ENCODE measurements around the gene ACTG1.

Gene ACTG1

DNA sequence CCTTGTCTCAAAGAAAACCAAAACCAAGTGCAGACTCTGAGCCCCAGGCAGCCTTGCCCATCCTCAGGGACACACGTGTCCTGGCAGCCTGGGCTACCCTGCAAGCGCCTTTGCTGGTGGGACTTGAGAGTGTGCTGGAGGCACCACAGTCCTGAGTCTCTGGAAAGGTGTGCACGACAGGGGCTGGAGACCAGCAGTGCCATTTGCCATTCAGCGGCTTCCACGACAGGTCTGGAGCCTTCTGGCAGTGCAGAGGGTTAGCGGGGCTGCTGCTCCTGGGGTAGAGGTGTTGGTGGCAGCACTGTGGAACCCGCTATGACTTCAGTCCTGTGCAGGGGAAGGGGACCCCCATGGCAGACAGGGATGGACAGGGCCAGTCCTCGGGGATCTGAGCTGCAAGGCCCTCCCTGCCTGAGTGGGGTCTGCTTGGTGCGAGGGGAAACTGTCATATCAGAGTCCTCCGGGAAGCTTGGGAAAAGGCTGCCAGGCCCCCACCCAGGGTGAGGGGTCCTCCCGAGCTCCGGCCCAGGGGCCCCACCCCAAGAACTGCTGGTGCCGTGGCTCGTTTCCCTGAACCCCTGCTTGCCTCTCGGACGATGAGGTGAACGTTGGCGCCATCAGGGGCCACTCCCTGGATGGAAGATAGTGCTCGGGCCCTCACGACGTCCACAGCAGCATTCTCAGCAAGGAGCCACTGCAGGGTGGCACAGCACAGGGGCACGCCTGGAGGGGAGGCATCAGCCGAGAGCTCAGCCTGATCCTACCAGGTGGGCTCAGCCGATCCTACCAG is 32.8 kb upstream of the ACTG1 start:
- DNase-seq (ENCODE audit: low read depth): no peak

DNA sequence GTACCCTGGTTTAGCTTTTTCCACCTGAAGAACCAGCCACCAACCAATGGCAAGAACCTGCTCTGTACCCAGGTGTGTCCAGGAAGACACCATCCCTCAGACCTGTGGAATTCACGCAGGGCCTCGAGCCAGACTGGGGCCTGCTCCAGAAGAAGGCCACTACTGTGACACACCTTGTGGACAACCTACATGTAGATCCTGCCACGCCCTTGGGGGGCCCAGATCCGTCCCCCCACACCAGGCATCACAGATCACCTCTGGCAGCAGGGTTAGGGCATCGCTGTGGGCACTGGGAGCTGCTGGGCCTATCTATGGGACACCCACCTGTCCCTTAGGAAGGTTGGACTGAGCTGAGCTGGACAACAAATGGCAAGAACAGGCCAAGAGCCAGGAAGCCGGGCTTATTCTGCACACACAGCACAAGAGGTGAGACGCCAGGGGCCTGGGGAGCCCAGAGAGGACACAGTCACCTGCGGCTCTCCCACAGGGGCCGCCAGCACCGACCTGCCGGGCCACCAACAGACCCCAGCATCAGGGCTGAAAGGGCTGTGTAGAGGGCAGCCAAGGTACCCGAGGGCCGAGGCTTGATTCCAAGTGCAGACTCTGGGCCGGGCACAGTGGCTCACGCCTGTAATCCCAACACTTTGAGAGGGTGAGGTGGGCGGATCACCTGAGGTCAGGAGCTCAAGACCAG is 31.8 kb upstream of the ACTG1 start:
- DNase-seq (ENCODE audit: low read depth): no peak

DNA sequence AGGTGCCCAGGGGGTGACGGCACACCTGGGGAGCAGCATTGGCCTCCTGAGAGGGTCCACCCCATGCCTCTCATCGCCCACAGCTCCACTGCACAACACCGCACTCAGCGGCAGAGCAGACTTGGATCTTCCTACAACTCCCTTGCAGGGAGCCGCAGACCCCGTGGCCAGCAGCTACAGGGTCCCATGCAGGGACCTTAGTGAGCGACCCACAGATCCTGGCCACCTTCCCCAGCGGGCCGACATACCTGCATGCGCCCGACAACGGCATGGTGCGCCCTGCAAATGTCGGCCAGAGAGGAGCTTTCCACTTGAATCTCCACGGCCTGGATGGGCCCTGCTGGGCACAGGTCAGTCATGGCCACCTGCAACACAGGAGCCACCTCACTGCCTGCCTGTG is 31.2 kb upstream of the ACTG1 start:
- no peak for DNase-seq (ENCODE audit: low read depth)

DNA sequence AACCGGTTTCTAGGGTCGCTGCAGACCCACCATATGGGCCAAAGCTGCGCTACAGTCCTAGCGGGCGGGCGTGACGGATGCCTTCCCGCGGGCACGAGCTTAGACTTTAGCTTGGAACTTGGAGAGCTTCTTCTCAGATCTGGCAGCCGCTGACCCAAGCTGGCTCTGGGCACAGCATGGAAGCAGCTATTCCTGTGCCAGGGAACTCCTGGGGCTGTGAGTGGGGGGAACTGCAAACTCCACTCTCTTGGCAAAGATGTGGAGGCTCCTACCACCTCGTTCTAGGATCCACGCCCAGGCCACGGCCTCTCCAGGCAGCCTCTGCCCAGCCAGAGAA is 30.7 kb upstream of the ACTG1 start:
- DNase-seq (ENCODE audit: low read depth): no peak

DNA sequence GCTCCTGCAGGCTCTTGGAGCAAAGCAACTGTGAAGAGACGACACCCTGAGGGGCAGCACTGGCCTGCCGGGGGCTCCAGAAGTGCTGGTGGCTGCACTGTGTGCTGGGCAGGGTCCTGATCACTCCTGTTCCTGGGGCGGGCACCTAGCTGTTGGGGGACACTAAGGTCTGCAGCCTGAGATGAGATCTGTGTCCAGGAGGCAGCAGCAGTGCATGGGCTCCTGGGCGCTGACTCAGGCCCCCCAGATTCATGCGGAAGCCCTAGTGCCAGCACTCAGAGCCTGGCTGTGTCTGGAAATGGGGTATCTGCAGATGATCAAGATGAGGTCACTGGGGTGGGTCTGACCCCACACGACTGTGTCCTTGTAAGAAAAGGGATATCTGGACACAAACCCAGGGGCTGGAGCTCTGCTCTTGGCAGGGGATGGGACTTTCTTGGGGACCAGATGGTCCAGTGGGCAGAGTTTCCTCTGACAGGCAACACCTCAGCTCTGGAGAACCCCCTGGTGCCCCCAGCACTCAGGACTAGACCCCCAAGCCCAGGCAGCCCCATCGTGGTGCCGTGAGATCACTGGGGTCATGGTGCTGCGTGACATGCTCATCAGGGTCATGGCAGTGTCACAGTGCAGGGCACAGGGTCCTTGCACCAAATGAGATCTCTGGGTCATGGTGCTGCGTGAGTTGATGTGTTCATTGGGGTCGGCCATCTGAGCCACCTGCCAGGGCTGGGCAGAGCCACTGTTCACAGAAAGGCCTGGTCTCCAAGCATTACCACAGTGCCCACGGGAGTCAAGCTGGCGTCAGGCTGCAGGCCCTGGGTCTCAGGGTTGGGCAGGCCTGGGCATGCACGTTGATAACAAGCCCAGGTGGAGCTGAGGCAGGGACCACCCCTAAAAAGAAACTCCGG is 30.1 kb upstream of the ACTG1 start:
- DNase-seq (ENCODE audit: low read depth): no peak

DNA sequence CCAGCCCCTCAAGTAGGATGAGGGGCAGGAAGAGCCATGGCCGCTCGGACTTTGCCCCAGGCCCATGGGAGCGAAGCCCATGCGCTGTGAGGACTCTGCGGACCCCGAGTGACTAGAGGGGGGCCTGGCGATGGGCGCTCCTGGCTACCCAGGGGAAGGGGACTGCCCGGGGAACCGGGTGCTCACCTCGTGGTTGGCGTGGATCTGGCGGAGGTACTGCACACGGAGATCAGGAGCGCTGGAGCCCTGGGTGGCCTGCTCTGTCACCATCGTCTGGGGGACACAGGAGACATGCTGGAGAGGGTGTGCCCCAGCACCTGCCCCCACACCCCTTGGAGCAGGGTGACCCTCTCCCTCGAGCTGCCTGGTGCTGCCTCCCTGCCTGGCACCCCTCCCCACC is 28.5 kb upstream of the ACTG1 start:
- DNase-seq (ENCODE audit: low read depth): no peak

DNA sequence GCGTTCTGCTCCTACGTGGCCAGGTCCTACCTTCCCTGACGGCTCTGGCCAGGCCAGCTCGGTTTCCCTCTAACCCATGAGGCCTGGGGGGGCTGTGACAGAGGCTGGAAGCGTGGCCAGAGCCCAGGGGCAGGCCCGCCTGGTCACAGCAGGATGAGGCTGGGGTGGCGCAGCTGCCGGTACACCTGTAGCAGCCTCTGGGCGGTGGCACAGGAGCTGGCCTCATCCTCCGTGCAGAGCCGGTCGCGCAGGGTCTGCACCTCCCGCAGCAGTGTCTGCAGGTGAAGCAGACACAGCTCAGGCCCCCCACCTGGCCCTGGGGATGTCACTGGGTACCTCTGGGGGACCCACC is 28.1 kb upstream of the ACTG1 start:
- no peak for DNase-seq (ENCODE audit: low read depth)

DNA sequence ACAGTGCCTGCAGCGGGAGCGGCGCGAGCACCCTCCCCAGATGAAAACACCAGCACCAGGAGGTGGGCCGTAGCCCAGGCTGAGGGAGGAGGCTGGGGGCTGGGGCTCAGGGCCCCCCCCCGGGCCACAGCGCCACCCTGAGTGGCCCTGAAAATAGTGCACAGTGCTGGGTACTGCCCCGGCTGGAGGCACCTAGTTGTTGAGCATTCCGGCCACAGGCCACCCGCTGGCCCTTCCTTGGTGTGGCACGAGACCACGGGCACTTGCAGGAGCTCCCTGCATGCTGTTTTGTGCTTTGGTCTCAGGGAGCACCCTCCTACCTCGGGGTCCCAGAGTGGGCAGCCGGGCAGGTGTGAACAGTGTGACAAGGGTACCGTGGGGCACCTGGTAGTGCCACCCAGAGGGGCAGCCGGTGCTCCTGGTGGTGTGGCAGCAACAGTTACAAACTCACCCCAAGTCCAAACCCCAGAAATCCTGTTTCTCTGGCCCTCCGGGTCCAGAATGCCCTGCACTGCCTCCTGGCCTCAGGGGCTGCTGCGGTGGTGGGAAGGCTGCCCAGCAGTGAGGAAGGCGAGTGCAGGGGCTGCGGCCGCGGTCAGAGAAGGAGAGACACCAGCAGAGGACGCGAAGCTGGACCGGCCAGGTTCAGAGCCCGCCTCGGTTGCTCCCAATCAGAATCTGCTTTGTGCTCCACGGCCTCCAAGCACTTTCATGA is 27.5 kb upstream of the ACTG1 start:
- no peak for DNase-seq (ENCODE audit: low read depth)

DNA sequence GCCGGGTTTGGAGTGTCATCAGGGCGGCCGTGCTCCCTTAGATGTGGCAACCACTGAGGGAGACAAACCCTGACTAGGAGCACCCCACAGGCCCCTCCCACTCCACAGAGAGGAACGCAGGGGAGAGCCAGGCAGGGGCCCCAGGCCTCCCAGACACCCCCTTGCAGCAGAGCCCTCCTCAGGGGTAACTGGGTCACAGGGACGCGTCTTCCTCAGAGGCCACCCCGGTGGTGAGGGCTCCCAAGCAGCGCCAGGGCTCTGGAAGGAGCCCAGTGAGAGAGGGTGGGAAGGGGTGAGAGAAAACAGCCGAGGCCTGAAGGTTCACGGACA is 26.9 kb upstream of the ACTG1 start:
- no peak for DNase-seq (ENCODE audit: low read depth)

DNA sequence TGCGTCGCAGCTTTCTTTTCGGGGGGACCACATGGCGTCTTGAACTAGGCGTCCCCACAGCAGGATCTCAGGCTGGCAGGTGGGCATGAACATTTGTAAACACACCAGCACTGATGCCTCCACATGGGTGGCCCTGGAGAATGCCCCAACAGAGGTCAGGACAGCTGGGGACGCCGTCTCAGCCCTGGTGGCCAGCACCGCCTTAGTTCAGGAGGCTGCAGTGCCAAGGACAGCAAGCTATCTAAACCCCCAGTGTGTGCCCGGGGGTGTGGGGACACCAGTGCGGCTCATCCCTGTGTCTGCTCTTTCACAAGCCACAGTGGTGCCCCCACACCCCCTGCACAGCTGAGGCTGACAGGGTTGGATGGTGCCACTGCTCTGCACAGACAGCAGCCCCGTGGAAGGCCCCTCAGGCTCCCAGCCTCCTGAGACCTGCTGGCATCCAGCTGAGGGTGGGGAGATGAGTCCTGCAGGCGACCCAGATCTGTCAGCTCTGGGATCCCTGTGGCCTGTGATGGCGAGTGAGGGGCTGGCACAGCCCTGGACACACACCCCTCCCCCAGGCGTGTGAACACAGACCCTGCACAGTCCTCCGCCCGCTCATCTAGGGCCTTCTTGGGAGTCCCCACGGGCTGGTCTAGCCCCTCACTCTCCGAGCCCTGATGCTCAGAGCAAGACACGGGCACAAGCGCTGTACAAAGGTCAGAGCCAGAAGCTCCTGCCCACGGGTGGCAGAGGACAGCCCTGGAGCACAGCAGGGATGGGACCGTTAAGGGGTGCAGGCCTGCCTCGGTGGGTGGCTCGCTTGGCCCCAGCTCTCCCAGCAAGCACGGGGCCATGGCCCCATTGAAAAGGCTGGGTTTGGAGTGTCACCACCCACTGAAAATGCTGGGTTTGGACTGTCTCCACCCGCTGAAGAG is 26.3 kb upstream of the ACTG1 start:
- no peak for DNase-seq (ENCODE audit: low read depth)

DNA sequence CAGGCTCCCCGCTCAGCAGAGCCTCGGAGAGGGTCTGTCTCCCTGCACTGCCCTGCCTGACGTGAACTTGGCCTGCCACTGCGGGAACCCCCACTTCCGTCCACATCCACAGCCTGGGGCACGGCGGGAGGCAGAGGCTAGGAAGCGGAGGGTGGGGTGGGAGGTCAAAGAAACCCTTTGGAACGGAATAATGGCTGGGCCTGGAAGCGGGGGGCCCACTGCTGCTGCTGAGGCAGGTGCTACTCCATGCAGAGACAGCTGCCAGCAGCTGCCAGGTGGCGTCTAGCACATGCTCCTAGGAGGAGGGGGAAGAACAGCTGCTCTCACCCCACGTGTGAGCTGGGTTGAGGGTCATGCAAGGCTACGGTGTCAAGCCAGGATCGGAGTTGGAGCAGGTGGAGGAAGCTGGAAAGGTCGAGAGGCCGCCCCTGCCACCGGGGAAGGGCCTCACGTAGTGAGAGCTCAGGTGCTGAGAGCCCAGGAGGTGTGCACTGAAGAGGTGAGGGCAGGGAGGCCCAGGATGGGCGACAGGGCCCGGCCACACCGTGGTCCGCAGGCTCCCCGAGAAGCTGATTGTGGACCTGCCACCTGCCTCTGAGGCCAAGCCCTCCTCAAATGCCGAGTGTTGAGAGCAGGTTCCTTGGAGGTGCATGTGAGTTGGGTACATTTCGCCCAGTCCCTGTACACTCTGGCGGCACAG is 25.4 kb upstream of the ACTG1 start:
- DNase-seq (ENCODE audit: low read depth): no peak

DNA sequence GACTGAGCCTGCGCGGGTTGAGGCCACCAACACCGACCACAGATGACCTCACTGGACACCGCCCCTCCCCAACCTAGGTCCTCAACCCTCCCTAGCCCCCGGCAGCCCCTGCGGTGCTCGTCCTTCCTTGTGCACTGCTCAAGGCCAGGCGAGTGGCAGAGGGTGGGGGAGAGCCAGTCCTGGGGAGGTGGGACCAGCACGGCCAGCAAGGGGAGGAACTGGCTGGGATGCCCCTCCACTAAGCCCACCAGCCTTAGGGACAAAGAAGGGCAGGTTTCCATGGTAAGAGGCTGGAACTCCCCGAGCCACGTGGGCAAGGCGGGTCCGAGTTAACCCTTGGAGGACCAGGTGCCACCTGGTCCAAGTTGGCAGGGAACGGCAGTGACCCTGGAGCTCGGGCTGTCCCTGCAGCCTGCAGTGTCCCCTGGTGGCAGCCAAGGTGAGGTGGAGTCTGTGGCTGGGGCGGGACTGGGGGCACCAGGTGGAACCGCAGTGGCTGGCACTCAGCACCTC is 24.8 kb upstream of the ACTG1 start:
- peak; percentile 32 for DNase-seq (ENCODE audit: low read depth)

DNA sequence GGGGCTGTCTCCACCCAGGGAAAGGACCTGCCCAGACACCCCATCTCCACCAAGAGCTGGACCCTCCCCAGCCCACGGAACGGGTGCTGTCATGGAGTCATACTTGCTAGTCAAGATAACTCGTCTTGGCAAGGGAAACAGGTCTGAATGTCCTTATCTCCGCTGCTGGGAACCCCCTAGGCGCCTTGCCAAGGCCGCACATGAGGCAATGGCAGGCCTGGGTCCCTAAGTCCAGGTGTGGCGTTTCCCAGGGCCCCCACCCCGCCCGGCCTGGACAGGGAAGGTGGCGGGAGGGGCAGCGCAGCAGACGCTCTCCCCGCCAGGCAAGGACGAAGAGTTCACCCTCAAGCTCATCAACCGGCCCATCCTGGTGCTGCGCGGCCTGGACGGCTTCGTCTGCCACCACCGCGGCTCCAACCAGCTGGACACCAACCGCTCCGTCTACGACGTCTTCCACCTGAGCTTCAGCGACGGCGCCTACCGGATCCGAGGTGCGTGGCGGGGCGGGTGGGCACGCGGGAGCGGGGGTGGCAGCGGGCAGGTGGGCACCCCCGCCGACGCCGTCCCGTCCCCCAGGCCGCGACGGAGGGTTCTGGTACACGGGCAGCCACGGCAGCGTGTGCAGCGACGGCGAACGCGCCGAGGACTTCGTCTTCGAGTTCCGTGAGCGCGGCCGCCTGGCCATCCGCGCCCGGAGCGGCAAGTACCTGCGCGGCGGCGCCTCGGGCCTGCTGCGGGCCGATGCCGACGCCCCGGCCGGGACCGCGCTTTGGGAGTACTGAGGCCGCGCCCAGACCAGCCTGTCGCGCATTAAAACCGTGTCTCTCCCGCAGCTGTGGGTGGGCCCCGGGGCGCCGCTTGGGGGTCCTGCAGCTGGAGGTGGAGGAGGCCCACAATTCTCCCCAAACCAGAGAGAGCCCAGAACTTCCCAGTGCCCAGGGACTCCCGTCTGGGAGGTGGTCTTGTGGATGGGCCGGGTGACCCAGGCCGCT is 24.0 kb upstream of the ACTG1 start:
- DNase-seq (ENCODE audit: low read depth): no peak

DNA sequence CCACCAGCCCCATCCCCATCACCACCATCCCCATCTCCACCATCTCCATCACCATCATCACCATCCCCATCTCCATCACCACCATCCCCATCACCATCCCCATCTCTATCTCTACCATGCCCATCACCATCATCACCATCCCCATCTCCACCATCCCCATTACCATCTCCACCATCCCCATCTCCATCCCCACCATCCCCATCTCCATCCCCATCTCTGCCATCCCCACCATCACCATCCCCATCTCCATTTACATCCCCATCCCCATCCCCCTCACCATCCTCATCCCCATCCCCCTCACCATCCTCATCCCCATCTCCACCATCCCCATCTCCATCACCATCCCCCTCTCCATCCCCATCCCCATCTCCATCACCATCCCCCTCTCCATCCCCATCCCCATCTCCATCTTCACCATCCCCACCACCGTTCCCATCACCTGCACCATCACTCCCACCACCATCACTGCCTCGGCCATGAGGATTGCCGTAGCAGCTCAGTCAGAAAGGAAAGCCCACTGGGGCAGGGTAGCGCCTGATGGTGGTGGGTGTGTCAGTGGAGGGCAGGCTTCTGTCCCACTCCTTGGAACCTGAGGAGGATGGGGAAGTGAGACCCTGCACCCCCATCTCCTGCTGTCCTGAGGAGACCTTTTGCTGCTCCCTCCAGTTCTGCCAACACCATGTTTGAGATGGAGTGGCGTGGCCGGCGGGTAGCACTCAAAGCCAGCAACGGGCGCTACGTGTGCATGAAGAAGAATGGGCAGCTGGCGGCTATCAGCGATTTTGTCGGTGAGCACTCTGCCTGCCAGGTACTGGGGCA is 23.1 kb upstream of the ACTG1 start:
- DNase-seq (ENCODE audit: low read depth): no peak

DNA sequence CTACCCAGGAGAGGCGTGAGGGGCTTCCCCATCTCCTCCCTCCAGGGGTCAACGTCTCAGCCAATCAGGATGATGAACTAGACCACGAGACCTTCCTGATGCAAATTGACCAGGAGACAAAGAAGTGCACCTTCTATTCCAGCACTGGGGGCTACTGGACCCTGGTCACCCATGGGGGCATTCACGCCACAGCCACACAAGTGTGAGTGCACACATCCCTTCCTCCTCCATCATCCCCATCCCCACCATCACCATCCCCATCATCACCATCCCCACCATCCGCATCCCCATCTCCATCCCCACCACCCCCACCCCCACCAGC is 22.4 kb upstream of the ACTG1 start:
- DNase-seq (ENCODE audit: low read depth): no peak

DNA sequence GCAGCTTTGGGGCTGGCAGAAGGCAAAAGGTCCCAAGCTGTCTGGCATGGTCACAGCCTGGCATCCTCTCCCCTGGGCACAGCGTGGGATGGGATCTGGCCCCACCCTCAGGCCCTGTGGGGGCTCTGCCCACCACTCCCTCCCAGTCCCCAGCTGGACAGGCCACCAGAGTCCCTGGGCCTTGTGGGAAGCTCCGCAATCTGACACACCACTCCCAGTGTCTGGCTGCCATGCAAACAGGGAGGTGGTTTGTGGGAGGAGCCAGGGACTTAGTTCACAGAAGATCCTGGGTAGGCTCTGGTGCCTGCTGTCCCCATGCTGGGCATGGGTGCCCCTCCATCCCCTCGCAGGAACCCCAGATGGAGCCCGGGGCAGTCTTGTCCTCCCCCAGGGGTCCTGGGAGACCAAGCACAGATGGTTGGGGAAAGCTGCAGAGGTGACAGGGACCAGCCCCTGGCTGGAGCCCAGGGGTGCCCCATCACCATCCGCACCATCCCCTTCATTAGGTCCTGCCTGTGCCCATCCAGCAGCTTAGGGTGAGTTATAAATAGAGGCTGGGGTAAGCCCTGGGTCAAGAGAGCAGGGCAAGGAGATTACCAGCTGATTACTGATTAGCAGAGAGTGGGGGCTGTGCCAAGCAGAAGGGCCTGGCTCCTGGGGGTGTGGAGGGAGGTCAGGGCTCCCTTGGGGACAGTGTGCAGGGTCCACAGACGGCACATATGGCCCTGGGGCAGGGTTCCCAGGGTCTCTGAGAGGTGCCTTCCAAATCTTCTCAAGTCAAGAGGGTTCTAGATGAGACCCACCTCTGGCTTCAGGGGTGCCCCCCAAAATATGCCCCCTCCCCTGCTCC is 21.8 kb upstream of the ACTG1 start:
- DNase-seq (ENCODE audit: low read depth): no peak

DNA sequence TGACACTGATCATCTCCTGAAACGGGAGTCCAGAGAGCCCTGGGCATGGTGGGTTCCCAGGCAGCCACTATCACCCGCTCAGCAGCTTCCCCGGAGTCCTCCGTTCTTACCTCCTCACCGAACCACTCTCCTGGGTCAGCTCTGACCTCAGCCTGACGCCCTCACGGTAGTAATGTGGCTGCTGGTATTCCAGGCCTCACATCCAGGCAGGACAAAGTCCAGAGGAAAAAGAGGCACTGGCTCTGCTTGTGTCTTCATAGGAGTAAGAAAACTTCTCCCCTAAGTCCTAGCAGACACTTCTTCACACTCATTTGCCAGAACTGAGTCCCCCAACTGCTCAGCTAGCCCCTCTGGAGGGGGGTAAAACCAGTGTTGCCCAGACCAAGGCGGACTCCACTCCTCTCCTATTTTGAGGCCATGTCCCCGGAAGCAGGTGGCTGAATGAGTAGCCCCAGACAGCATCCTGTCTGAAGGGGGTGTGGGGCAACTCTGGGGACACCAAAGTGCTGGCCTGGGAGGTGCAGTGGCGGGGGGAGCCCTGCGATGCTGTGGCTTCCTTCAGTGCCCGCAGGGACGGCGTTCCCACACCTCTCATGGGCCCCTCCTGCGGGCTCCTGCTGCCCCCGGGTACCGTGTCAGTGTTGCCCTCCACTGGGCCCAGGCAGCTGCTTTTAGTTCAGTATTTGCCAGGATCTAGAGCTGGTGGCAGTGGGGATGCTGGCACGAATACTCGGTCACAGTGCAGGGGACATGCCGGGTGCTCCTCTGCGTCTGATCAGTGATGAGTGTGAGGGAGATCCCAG is 20.9 kb upstream of the ACTG1 start:
- no peak for DNase-seq (ENCODE audit: low read depth)

Data from activated T-cell treated with anti-CD3 and anti-CD28 coated beads for 1 hour (primary cell).